ENCODE results near the gene NTNG1.

GRCh38 chr1:107358619-107359327 is 217.9 kb downstream of the NTNG1 start:
- TF ChIP-seq POLR2A (IDR thresholded peaks at IDR 0.05; ENCODE audit: low read depth, low read length) = no peak
- TF ChIP-seq CTCF (conservative IDR thresholded peaks at IDR 0.05; ENCODE audit: low read depth, low read length) = no peak
- TF ChIP-seq CHD1 (IDR thresholded peaks at IDR 0.05; ENCODE audit: low read depth, low read length) = no peak
- TF ChIP-seq RFX5 (IDR thresholded peaks at IDR 0.05; ENCODE audit: low read depth, low read length) = no peak
- no peak for TF ChIP-seq MAZ (IDR thresholded peaks at IDR 0.05; ENCODE audit: borderline replicate concordance, low read depth, low read length)
- TF ChIP-seq RAD21 (IDR thresholded peaks at IDR 0.05; ENCODE audit: low read length) = no peak
- TF ChIP-seq SMC3 (IDR thresholded peaks at IDR 0.05; ENCODE audit: low read depth, low read length) = no peak
- no peak for TF ChIP-seq CEBPB (IDR thresholded peaks at IDR 0.05; ENCODE audit: low read depth, low read length)
- no peak for TF ChIP-seq NFE2L2 (IDR thresholded peaks at IDR 0.05; ENCODE audit: low read depth, low read length)
- TF ChIP-seq MXI1 (IDR thresholded peaks at IDR 0.05; ENCODE audit: borderline replicate concordance, low read depth, low read length) = no peak
- no peak for TF ChIP-seq BHLHE40 (IDR thresholded peaks at IDR 0.05; ENCODE audit: low read depth, low read length)

Data from IMR-90 (cell line).